ENCODE data around the gene RNF152.

RNF152 gene

DNA sequence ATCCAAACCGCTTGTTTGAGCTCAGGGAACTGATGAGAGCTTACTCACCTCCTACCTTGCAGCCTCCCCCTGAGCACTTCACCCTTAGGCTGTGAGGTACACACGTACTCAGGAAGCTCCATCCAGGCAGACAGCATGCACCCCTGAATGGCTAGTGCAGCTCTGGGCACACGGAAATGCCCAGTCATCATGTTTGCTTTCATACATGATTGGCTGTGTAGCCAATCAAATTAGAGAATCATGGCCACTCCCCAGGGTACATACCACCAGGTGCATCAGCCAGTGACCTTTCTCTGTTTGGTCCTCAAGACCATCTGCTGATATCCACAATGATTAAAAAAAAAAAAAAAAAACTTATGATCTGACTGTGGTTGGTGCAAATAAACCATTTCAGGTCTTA lies 42.1 kb downstream of the RNF152 start:
- TF ChIP-seq SNAI2 (CRISPR knock-in tag; IDR thresholded peaks at IDR 0.05) (no peak), BACH2 (CRISPR knock-in tag; IDR thresholded peaks at IDR 0.05; ENCODE audit: borderline replicate concordance) (no peak), ZNF8 (CRISPR knock-in tag; IDR thresholded peaks at IDR 0.05) (no peak), ISL1 (CRISPR knock-in tag; IDR thresholded peaks at IDR 0.05) (no peak), ZFP3 (CRISPR knock-in tag; IDR thresholded peaks at IDR 0.05) (no peak), ZFP30 (CRISPR knock-in tag; IDR thresholded peaks at IDR 0.05) (no peak), GLIS3 (CRISPR knock-in tag; IDR thresholded peaks at IDR 0.05) (no peak), ZNF70 (CRISPR knock-in tag; IDR thresholded peaks at IDR 0.05) (no peak), PPARA (CRISPR knock-in tag; IDR thresholded peaks at IDR 0.05; ENCODE audit: borderline replicate concordance) (no peak), ESRRG (CRISPR knock-in tag; IDR thresholded peaks at IDR 0.05) (no peak), TCF4 (CRISPR knock-in tag; IDR thresholded peaks at IDR 0.05; ENCODE audit: borderline replicate concordance) (no peak), ZNF565 (CRISPR knock-in tag; conservative IDR thresholded peaks at IDR 0.05; ENCODE audit: low read depth) (no peak), ZC3H10 (CRISPR knock-in tag; IDR thresholded peaks at IDR 0.05) (no peak)
- TF ChIP-seq, protein P1, sequence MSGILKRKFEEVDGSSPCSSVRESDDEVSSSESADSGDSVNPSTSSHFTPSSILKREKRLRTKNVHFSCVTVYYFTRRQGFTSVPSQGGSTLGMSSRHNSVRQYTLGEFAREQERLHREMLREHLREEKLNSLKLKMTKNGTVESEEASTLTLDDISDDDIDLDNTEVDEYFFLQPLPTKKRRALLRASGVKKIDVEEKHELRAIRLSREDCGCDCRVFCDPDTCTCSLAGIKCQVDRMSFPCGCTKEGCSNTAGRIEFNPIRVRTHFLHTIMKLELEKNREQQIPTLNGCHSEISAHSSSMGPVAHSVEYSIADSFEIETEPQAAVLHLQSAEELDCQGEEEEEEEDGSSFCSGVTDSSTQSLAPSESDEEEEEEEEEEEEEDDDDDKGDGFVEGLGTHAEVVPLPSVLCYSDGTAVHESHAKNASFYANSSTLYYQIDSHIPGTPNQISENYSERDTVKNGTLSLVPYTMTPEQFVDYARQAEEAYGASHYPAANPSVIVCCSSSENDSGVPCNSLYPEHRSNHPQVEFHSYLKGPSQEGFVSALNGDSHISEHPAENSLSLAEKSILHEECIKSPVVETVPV (CRISPR knock-in tag; IDR thresholded peaks at IDR 0.05), result no peak
- TF ChIP-seq, protein P2, sequence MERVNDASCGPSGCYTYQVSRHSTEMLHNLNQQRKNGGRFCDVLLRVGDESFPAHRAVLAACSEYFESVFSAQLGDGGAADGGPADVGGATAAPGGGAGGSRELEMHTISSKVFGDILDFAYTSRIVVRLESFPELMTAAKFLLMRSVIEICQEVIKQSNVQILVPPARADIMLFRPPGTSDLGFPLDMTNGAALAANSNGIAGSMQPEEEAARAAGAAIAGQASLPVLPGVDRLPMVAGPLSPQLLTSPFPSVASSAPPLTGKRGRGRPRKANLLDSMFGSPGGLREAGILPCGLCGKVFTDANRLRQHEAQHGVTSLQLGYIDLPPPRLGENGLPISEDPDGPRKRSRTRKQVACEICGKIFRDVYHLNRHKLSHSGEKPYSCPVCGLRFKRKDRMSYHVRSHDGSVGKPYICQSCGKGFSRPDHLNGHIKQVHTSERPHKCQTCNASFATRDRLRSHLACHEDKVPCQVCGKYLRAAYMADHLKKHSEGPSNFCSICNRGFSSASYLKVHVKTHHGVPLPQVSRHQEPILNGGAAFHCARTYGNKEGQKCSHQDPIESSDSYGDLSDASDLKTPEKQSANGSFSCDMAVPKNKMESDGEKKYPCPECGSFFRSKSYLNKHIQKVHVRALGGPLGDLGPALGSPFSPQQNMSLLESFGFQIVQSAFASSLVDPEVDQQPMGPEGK (CRISPR knock-in tag; IDR thresholded peaks at IDR 0.05; ENCODE audit: borderline replicate concordance), result no peak
- TF ChIP-seq, protein P3, sequence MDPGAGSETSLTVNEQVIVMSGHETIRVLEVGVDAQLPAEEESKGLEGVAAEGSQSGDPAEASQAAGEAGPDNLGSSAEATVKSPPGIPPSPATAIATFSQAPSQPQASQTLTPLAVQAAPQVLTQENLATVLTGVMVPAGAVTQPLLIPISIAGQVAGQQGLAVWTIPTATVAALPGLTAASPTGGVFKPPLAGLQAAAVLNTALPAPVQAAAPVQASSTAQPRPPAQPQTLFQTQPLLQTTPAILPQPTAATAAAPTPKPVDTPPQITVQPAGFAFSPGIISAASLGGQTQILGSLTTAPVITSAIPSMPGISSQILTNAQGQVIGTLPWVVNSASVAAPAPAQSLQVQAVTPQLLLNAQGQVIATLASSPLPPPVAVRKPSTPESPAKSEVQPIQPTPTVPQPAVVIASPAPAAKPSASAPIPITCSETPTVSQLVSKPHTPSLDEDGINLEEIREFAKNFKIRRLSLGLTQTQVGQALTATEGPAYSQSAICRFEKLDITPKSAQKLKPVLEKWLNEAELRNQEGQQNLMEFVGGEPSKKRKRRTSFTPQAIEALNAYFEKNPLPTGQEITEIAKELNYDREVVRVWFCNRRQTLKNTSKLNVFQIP (CRISPR knock-in tag; IDR thresholded peaks at IDR 0.05; ENCODE audit: borderline replicate concordance, low read depth), result no peak
- TF ChIP-seq, protein P4, sequence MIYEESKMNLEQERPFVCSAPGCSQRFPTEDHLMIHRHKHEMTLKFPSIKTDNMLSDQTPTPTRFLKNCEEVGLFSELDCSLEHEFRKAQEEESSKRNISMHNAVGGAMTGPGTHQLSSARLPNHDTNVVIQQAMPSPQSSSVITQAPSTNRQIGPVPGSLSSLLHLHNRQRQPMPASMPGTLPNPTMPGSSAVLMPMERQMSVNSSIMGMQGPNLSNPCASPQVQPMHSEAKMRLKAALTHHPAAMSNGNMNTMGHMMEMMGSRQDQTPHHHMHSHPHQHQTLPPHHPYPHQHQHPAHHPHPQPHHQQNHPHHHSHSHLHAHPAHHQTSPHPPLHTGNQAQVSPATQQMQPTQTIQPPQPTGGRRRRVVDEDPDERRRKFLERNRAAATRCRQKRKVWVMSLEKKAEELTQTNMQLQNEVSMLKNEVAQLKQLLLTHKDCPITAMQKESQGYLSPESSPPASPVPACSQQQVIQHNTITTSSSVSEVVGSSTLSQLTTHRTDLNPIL (CRISPR knock-in tag; IDR thresholded peaks at IDR 0.05; ENCODE audit: low read depth), result no peak
- TF ChIP-seq, protein P5, sequence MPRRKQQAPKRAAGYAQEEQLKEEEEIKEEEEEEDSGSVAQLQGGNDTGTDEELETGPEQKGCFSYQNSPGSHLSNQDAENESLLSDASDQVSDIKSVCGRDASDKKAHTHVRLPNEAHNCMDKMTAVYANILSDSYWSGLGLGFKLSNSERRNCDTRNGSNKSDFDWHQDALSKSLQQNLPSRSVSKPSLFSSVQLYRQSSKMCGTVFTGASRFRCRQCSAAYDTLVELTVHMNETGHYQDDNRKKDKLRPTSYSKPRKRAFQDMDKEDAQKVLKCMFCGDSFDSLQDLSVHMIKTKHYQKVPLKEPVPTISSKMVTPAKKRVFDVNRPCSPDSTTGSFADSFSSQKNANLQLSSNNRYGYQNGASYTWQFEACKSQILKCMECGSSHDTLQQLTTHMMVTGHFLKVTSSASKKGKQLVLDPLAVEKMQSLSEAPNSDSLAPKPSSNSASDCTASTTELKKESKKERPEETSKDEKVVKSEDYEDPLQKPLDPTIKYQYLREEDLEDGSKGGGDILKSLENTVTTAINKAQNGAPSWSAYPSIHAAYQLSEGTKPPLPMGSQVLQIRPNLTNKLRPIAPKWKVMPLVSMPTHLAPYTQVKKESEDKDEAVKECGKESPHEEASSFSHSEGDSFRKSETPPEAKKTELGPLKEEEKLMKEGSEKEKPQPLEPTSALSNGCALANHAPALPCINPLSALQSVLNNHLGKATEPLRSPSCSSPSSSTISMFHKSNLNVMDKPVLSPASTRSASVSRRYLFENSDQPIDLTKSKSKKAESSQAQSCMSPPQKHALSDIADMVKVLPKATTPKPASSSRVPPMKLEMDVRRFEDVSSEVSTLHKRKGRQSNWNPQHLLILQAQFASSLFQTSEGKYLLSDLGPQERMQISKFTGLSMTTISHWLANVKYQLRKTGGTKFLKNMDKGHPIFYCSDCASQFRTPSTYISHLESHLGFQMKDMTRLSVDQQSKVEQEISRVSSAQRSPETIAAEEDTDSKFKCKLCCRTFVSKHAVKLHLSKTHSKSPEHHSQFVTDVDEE (CRISPR knock-in tag; IDR thresholded peaks at IDR 0.05), result no peak
- ATAC-seq, result no peak

DNA sequence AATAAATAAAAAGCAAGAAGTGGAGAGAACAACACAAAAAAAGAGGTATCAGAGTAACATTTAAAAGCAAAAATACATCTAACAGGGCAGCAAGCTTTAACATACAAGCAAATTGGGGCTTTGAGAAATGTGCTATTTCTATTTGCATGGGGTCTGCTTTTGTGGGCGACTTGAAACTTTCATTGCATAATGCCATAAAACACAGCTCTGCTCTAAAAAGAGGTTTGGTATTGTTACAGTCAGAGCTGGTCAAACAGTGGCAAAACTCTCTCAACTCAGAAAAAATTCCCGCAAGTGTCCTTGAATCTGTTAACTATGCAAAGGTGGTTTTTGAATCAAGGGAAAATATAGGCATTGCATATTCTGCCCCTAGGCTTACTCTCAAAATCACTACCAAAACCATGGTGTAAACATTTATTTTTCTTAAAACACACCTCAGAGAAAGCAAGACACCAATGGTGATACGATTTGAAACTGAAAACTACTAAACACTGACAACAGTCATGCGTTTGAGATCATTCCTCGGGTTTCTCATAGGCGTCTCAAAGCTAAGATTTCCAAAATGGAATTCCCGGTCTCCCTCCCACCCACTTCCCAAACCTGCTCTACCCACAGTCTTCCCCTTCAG lies 45.5 kb downstream of the RNF152 start:
- TF ChIP-seq, protein P2 (CRISPR knock-in tag; IDR thresholded peaks at IDR 0.05; ENCODE audit: borderline replicate concordance), result no peak
- TF ChIP-seq ARNTL (CRISPR knock-in tag; IDR thresholded peaks at IDR 0.05; ENCODE audit: borderline replicate concordance, low read depth) (no peak), OSR1 (CRISPR knock-in tag; IDR thresholded peaks at IDR 0.05) (no peak), ZC3H10 (CRISPR knock-in tag; IDR thresholded peaks at IDR 0.05) (no peak), RARB (CRISPR knock-in tag; IDR thresholded peaks at IDR 0.05) (no peak)
- TF ChIP-seq, protein P3 (CRISPR knock-in tag; IDR thresholded peaks at IDR 0.05; ENCODE audit: borderline replicate concordance, low read depth), result no peak
- no peak for ATAC-seq
